ENCODE data around the gene SLC8A2. TPM values are rescaled to one million over a fixed set of nuclear protein-coding genes. Genes with fewer than 3 reads are reported as not detected.

The SLC8A2 gene
- total and polyA plus RNA-seq, 2 of the 8 experiments (the other 6 are each of a cell fraction or from before 2014, with no cell fraction given) = 7.3 to 12.4 TPM

- no peak for TF ChIP-seq SAP30 (IDR thresholded peaks at IDR 0.05; ENCODE audit: insufficient read depth, insufficient replicate concordance, low read length)
- TF ChIP-seq BRCA1 (IDR thresholded peaks at IDR 0.05; ENCODE audit: low read depth, low read length) = no peak
- no peak for TF ChIP-seq CHD2 (IDR thresholded peaks at IDR 0.05; ENCODE audit: low read length)
- TF ChIP-seq KDM1A (IDR thresholded peaks at IDR 0.05; ENCODE audit: borderline replicate concordance, low read length) = peak; percentile 93
- TF ChIP-seq POLR2AphosphoS5 (IDR thresholded peaks at IDR 0.05; ENCODE audit: low read depth, low read length) = no peak
- TF ChIP-seq POLR2A (IDR thresholded peaks at IDR 0.05; ENCODE audit: control extremely low read depth in 1 of 2, low read depth in 2 of 2, low read length in 2 of 2) = peak in 1 of 2 experiments; percentile 54; a peak in 2 of 3 replicates
- TF ChIP-seq JUND (IDR thresholded peaks at IDR 0.05; ENCODE audit: low read length) = peak; percentile 55; the same call in 1 of the 2 replicates
- peak; percentile 86 for TF ChIP-seq TEAD4 (IDR thresholded peaks at IDR 0.05; ENCODE audit: low read depth, low read length)
- TF ChIP-seq E2F6 (IDR thresholded peaks at IDR 0.05) = no peak
- no peak for TF ChIP-seq SRF (IDR thresholded peaks at IDR 0.05; ENCODE audit: low read depth, low read length)
- TF ChIP-seq, protein P1, sequence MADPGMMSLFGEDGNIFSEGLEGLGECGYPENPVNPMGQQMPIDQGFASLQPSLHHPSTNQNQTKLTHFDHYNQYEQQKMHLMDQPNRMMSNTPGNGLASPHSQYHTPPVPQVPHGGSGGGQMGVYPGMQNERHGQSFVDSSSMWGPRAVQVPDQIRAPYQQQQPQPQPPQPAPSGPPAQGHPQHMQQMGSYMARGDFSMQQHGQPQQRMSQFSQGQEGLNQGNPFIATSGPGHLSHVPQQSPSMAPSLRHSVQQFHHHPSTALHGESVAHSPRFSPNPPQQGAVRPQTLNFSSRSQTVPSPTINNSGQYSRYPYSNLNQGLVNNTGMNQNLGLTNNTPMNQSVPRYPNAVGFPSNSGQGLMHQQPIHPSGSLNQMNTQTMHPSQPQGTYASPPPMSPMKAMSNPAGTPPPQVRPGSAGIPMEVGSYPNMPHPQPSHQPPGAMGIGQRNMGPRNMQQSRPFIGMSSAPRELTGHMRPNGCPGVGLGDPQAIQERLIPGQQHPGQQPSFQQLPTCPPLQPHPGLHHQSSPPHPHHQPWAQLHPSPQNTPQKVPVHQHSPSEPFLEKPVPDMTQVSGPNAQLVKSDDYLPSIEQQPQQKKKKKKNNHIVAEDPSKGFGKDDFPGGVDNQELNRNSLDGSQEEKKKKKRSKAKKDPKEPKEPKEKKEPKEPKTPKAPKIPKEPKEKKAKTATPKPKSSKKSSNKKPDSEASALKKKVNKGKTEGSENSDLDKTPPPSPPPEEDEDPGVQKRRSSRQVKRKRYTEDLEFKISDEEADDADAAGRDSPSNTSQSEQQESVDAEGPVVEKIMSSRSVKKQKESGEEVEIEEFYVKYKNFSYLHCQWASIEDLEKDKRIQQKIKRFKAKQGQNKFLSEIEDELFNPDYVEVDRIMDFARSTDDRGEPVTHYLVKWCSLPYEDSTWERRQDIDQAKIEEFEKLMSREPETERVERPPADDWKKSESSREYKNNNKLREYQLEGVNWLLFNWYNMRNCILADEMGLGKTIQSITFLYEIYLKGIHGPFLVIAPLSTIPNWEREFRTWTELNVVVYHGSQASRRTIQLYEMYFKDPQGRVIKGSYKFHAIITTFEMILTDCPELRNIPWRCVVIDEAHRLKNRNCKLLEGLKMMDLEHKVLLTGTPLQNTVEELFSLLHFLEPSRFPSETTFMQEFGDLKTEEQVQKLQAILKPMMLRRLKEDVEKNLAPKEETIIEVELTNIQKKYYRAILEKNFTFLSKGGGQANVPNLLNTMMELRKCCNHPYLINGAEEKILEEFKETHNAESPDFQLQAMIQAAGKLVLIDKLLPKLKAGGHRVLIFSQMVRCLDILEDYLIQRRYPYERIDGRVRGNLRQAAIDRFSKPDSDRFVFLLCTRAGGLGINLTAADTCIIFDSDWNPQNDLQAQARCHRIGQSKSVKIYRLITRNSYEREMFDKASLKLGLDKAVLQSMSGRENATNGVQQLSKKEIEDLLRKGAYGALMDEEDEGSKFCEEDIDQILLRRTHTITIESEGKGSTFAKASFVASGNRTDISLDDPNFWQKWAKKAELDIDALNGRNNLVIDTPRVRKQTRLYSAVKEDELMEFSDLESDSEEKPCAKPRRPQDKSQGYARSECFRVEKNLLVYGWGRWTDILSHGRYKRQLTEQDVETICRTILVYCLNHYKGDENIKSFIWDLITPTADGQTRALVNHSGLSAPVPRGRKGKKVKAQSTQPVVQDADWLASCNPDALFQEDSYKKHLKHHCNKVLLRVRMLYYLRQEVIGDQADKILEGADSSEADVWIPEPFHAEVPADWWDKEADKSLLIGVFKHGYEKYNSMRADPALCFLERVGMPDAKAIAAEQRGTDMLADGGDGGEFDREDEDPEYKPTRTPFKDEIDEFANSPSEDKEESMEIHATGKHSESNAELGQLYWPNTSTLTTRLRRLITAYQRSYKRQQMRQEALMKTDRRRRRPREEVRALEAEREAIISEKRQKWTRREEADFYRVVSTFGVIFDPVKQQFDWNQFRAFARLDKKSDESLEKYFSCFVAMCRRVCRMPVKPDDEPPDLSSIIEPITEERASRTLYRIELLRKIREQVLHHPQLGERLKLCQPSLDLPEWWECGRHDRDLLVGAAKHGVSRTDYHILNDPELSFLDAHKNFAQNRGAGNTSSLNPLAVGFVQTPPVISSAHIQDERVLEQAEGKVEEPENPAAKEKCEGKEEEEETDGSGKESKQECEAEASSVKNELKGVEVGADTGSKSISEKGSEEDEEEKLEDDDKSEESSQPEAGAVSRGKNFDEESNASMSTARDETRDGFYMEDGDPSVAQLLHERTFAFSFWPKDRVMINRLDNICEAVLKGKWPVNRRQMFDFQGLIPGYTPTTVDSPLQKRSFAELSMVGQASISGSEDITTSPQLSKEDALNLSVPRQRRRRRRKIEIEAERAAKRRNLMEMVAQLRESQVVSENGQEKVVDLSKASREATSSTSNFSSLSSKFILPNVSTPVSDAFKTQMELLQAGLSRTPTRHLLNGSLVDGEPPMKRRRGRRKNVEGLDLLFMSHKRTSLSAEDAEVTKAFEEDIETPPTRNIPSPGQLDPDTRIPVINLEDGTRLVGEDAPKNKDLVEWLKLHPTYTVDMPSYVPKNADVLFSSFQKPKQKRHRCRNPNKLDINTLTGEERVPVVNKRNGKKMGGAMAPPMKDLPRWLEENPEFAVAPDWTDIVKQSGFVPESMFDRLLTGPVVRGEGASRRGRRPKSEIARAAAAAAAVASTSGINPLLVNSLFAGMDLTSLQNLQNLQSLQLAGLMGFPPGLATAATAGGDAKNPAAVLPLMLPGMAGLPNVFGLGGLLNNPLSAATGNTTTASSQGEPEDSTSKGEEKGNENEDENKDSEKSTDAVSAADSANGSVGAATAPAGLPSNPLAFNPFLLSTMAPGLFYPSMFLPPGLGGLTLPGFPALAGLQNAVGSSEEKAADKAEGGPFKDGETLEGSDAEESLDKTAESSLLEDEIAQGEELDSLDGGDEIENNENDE (IDR thresholded peaks at IDR 0.05; ENCODE audit: insufficient replicate concordance, low read length) = no peak
These were observed 80.0 kb downstream of the SLC8A2 start (continued) for GRCh38 chr19:47391510-47392223.
